ENCODE results near the gene MAML3.

Gene MAML3

DNA sequence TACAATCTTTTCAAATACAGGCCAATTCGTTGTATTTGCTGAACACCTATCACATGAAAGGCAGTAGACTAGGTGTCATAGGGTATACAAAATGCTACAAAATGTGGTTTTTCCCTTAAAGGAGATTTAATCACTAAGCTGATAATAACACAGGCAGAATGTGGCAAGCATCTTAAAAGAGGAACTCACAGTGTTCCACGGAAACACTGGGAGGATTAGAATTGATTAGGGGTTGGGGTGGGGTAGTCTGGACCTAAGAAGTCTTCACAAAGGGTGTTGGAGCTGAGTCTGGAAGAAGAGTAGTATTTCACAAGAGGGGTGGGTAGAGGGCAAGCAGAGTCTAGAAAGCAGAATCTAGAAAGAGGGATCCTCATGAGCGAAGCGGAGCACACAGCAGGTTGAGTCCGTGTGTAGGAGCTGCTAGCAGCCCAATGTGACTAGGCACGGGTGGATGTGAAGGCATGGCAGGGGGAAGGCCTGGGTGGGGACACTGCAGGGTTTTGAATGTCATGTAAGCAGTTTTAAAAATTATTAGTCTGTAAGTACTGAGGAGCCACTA is 364.8 kb downstream of the MAML3 start:
- no peak for DNase-seq (ENCODE audit: low read depth, low spot score)

DNA sequence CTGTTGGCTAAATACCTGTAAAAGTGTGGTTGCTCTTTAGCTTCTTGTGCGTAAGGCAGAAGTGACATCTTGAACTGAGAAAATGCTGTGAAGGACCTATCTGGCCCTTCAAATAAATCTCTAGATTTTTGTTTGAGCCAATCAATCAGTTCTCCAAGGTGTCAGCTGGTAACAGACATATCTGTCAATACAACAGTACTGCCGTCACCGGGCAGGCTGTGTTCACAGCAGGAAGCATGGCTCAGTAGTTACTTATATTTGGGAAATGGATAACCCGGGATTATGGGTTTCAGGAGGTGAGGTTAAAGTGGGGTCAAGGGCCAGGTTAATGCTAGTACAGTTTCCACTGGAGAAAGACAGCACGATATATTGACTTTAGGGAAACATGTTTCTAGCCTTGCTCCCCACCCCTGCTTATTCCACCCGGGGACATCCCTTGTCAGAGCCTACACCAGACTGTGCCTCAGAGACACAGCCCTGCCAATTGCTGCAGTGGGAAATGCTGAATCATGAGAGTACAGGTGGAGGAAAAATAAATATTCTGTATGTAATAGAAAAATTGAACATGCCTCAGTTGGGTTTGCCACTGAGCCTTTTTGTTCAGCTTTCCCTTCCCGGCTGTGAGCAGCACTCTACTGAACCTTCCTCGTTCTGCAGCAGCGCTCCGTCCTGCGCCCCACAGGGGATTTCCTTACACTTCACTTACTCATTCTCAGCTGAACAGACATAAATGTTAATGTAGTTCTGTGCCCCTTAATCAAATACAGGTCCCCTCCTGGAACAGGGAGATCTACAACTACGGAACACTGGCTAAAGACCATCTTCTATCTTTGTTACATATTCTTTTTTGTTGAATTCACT is 367.3 kb downstream of the MAML3 start:
- no peak for DNase-seq (ENCODE audit: low read depth, low spot score)

DNA sequence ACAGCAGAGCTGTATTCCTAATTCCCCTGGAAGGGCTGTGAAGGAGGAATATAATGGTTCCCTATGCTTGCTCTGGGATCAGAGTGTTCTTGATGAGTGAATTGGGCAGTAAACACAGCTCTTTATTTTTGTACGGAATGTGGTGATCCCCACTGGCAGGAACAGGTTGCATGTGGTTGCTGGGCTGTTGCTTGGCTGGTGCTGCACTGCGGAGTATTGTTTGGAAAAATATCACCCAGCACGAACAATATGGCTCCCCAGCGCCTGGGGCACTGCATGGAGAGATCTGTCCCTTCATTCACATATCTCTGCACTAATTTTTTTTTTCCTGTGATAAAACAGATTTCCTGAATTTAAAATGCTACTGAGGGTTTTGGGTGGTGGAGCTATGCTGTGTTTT is 368.6 kb downstream of the MAML3 start:
- no peak for DNase-seq (ENCODE audit: low read depth, low spot score)

DNA sequence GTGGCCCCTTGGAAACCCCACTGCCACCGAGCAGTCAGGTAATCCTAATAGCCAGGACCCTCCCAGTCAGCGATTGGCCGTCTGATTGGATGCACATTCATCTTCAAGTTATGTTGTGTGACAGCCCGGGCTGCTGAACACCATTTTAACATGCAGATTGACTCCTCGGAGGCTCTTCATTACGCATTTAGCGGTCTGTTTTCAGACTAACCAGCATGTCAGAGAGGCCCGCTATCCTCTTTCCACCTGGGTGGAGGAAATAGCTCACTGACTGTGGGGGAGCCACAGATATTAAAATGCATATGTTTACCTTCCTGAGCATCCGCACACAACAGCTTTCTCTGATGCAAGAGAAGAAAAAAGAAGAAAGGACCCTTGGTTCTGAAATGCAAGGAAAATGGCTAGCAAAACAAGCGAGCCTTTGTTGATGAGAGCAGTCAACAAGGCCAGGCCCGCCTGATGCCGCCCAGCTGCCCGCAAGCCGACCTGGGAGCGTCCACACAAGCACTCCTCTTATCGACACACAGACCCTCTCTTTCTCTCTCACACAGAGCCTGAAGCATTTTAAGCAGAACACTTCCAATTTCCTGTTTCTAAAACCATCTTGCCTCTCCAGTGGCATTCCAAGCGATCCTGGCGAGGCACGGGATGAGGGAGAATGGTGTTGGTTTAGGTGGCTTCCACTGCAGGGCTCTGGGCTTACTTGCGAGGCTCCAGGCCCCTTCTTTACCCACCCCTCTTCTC is 370.1 kb downstream of the MAML3 start:
- DNase-seq (ENCODE audit: low read depth, low spot score), result no peak

DNA sequence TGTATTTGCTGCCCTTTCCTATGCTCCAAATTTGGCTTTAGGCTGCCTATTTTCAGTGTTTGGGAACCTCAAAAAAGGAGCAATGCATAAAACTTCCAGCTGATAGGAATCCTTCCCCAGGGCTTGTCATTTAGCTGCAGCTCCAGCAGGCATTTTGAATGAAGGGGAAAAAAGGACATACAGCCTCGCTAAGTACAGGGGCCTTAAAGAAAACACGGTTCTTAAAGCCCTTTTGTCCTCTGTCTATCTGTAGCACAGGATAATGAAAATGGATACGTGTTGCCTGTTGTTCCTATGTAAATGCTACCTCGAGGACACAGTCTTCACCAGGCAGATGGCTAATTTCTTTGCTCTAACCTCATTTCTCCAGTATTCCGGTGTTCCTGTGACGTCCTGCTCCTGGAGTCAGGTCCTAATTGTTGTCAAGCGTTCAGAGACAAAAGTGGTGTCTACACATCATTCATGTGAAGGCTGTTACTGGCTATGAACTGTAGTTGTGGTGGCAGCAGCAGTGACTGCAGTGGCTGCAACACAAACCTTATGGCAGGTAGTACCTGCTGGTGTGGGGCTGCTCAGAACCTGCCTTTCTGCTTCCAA is 371.0 kb downstream of the MAML3 start:
- no peak for DNase-seq (ENCODE audit: low read depth, low spot score)

DNA sequence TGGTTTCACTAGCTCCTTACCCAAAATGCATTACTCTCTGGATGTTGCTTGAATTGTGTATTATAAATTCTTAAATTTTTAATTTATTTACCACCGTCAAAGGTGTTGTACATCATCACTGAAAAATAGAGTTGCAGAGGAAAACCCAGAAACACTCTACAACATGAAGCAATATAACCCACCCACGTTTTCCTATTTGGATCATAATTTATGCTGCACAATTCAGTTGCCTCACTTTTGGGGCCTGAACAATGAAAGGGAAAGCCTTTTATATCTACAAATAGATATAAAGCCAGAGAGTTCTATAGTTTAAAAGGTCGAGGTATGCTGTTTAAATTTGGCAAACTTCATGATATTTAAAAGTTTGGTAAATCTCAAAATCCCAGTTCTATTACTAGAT is 372.9 kb downstream of the MAML3 start:
- DNase-seq (ENCODE audit: low read depth, low spot score), result no peak

DNA sequence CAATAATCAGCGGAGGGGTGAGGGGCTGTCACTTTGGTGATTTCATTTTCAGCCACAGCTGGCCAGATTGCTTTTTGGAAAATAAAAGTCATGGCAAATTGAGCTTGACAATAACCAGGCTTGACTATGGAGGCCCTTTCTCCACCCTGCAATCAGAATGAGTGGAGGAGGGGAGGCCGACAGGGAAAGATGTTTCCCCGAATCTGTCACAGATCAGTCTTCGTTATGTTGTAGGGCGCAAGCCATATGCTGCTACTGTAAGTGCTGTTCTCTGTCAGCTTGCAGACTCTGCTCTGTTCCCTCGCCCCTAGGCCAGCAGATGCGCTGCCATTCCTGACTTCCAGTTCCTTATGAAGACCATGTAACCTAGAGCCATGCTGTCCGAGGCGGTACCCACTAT is 374.3 kb downstream of the MAML3 start:
- DNase-seq (ENCODE audit: low read depth, low spot score), result no peak

DNA sequence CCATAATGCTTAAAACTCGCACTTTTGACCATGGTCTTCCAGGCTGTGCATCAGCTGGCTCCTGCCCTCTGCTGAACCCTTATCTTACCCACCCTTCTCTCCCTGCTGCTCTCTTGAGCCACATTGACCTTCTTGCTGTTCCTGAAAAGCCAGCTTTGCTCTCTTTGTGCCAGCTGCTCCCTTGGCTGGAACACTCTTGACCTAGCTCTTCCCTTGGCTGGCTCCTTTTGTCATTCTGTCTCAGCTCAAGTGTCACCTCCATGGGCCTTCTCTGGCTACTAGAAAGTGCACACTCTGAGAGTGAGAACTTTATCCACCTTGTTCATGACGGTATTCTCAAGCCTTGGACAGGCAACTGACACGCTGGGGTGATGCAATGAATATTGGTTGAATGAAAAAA is 376.2 kb downstream of the MAML3 start:
- DNase-seq (ENCODE audit: low read depth, low spot score), result no peak

DNA sequence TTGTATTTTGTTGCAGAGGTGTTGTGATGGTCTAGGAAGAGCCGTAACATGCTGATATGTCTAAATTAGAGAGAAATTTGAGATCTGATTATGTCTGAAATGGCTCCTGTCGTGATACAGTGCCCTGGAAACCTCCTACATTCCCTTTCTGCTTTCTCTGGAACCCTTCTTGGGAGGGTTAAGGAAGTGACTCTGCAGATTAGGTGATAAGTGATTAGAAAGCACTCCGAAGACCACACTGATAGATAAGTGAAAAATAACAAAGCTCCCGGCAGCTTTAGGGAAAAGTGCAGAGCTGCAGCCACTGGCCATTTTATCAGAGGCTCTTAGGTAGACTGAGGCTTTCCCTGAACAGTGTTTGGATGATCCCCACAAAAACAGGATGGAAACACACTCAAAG is 377.7 kb downstream of the MAML3 start:
- DNase-seq (ENCODE audit: low read depth, low spot score), result no peak

DNA sequence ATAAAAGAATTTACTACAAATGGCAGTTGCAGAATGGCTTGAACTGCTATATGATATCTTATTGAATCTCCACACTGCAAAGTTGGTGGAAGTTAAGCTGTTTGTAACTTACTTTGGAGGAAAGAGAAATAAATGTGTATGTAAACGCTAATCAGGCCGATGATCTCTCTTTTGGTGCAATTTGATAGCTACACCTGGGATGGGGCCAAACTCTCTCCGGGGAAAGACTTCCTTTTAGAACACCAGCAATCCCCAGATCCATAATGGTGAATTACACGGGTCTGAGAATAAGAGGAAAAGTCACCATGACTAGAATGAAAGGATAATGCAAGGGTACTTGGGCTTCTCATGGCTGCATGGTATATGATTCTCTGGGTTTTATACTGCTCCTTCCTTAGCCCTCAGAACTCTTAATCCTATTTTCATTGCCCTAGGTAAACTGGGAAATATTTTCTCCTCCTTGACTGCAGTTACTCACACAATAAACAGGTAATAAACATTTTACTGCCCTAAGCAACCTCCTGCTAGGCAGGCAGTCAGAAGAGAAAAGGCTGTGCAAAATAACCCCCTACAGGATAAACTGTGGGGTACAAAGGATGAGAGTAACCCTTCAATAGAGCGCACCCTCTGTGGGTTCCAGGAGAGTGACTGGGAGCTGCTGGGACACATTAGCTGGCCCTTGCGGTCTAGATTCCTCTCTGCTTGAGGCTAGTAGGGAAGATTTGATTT is 379.1 kb downstream of the MAML3 start:
- no peak for DNase-seq (ENCODE audit: low read depth, low spot score)

DNA sequence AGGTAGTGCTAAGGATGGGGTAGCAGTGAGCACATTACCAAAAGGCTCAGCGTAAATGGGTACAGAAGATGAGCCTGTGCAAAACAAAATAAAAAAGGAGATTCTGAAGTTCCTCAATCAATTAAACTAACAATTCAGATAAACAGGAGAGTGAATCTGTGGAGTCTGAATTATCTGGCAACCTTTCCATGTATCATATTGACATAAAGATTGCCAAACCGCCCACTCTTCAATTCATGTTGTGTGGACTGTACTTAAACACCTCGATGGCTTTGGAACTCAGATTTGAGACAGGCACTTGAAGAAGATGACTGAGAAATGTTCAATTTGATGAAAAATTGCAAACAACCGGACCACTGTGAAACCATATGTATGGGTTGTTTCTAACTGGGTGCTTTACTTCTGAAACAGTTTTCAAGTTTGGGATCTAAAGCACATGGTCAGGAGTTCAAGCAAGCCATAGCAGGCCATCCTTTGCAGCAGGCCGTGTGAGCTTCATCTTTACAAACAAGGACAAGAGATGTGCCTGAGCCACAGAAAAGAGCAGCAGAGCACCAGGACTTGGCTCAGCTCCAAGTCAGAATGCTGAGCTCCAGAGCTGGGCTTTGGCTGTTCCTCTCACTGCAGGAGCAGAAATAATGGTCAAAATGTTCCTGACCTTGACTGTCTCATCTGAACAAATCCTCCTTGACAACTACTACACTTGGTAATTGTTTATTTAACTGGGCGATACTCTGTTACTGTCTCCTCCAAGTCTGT is 380.2 kb downstream of the MAML3 start:
- DNase-seq (ENCODE audit: low read depth, low spot score), result no peak

DNA sequence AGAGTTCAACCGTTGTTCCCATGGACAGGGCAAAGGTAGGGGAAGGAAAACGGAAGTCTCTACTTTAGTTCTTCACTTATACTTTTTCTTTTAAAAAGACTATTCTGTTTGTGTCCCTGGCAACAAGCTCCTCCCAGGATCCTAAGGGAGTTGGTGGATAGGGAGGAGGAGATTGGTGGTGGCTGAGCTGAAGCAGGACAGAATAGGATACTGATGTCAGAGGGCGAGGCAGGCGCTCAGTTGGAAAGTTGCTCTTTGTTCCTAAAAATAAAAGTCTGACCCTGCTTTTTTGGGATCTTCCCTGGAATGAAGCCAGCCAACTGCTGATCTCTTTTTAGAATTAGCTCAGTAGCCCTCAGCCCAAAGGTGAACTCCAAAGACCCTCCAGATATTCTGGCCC is 383.6 kb downstream of the MAML3 start:
- no peak for DNase-seq (ENCODE audit: low read depth, low spot score)

DNA sequence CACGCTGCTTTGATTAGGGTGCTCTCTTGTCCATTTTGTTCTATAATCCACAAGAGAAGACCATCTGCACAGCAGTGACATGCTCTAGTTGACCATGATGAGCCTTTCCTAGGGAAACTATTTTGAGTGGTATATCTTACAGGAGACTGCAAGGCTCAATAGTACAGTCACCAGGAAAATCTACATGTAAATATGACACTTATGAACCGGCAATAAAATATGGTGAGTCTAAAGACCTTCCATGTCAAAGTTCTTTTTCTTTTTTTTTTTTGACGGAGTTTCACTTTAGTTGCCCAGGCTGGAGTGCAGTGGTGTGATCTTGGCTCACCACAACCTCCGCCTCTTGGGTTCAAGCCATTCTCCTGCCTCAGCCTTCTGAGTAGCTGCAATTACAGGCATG is 384.6 kb downstream of the MAML3 start:
- no peak for DNase-seq (ENCODE audit: low read depth, low spot score)

DNA sequence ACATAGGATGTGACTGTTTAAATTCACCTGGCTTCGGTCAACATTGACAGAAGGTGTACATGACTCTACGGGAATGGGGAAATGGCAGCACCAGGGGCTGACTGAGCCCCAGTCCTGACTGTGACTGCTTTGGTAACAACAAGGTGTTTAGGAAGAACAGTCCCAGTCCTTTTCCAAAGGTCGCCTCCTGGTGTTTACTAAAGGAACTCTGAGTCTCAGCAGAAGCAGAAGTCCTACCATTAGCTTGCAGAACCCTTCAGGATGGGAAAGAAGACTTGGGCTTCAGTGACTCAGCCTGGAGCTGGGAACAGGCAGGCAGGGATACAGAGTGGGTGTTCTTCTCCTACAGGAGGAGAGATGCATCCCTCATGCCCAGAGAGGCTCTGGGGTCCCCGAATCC is 385.1 kb downstream of the MAML3 start:
- no peak for DNase-seq (ENCODE audit: low read depth, low spot score)

DNA sequence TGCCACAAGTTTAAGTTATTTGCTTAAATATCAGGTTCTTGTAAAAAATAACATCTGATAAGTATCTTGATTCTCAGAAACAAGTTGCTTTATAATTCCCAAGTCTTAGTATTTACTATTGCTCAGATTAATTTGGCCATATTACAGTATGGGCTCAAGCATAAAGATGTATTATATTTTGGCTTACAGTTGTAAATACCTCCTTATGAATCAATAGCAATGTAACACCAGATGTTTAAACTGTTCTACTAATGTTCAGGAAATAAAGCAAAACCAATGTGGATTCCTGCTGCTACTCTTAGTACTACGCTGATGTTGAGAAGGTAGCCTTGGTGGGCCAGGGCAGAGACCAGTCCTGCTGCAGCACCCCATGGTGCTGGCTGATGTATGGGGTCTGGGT is 385.6 kb downstream of the MAML3 start:
- DNase-seq (ENCODE audit: low read depth, low spot score), result no peak

DNA sequence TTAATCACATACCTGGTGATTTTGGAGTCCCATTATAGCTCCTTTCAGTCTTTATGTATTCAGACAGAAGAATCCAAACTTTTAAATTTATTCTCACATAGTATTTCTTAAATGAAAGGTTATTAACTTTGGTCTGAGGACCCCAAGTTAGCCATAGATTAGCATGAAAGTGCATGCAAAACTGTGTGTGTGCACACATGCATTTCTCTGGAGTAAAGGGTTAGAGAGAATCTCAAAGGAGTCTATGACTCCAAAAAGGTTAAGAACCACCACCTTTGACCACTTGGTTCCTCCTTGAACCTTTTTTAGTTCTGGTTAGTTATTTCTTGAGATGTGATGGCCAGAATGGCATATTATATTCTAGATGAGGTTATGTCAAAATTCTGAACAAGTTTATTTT is 386.4 kb downstream of the MAML3 start:
- DNase-seq (ENCODE audit: low read depth, low spot score), result no peak

DNA sequence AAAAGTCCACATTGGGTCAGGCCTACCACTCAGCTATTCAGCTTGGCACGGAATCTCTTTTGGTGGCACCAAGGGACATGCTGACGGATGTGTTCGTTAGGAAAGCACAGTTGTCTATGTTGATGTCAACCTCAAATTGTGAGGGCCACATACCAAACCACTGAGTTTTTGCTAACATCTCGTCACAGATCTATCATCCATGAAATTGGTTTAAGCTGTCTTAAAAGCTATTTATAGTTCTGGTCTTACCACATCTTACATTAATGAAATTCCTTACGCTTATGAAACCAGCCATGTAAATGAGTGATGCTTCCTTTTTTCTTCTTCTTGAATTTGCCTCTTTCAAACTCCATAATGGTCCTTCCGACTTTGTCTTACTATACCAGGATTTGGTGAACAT is 386.8 kb downstream of the MAML3 start:
- DNase-seq (ENCODE audit: low read depth, low spot score), result no peak

DNA sequence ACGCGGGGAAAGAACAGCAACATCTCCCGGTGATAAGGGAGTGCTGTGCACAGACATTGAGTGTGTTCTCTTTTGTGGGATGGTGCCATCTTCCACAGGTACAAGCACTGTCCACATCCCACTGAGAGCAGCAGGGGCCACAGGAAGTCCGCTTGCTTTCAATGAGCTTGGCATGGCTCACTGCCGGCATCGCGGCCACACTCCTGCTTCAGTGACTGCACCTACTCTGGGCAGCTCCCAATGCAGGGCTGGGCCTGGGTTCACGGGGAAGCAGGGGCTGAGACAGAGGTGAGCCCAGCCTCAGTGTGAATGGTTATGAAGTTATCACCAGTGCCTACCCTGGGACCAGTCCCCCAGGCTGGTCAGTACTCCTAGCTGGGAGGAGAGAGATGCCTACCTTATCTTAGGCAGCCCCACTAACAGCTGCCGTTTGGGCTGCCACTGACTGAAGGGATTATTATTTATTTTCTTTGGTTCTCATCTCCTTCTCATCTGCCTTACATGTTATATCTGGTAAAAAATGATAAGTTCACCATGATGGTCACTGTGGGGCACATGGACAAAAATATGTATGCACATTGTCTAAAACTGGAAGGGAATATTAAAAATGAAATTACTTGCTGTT is 389.2 kb downstream of the MAML3 start:
- no peak for DNase-seq (ENCODE audit: low read depth, low spot score)

DNA sequence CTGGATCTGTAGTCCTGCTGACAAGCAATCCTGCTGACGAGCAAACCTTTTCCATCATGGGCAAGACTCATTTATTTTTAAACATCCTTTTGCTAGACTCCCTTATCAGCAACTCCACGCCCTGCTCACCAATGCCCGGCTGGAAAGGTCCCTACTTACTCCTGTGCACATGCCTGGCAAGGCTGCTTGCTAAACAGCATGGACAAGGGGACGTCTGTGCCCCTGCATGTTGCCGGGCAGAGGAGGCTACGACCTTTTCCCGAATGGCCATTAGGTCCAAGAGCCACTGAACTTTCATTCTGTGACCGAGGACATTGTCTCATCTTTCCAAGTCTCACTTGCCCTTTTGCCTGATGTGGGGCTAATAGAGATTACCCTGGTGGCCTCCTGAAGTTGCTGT is 389.8 kb downstream of the MAML3 start:
- no peak for DNase-seq (ENCODE audit: low read depth, low spot score)

DNA sequence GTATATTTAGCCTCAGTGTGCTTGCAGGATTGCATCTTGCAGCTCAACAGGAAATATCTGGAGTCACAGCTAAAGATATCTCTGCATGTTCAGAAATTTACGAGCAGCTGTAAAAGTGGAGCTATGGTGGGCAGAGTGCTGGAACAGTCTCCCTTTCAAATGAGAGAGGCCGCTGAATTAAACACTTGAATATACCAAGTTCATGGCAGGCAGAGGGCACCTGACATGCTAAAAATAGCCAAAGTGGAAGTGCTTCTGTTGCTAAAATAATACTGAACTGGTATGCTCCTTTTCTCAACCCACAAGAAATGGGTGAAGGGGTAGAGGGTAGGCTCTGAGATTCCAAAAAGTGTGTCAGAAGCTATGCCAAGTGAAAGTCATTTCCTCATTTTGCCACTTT is 390.3 kb downstream of the MAML3 start:
- DNase-seq (ENCODE audit: low read depth, low spot score), result no peak

DNA sequence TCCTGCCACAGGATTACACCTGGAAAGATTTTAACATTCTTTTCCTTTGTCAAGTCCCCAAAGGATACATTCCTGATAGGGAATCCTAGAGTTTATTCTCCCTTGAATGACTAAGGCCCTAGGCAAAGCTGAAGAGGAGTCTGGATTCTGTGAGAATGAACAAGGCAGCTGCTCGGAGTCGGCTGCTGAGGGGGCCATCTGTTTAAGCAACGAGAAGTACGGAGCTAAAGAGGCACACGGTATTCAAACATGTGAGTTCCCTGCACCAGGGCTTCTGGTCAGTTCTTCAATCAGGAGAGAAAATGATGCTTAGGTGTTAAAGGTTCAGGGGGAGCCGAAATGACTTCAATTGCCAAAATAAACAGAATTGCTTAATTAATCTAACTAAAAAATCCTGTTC is 390.8 kb downstream of the MAML3 start:
- no peak for DNase-seq (ENCODE audit: low read depth, low spot score)
